ENCODE measurements around the gene NR3C2.

- TF ChIP-seq POLR2A (IDR thresholded peaks at IDR 0.05) (no peak), CTCF (IDR thresholded peaks at IDR 0.05) (no peak)
These were observed 287.4 kb downstream of the NR3C2 start for GRCh38 chr4:148154769-148155168.

All from adrenal gland (tissue), 5 donors.